GM23338 (cell line): ENCODE results near the gene INO80B. TPM values are rescaled to one million over a fixed set of nuclear protein-coding genes. Genes with fewer than 3 reads are reported as not detected.

Source experiments
- ATAC-seq: fragments of 200-7000 bp; cut with Tn5 transposase; 3 replicates; pipeline ENCODE4 v1.9.1; 2020
- DNase-seq: peaks from one replicate; pipeline ENCODE4 v3.0.0-alpha.2; 2015; ENCODE audit warnings: low spot score
- H2AFZ ChIP-seq: fragments of 200-600 bp; sonication (generic); 2 replicates; pipeline ENCODE4 v1.8.0; 2016; ENCODE audit warnings: antibody characterized with exemption, mild to moderate bottlenecking, moderate library complexity
- H3F3A ChIP-seq: fragments of 200-600 bp; sonication (generic); replicated peaks from 2 replicates; pipeline ENCODE4 v1.8.0; 2017; ENCODE audit warnings: antibody characterized with exemption, mixed run types, low read depth
- H3K27ac ChIP-seq: fragments of 200-600 bp; sonication (generic); 2 replicates; pipeline ENCODE4 v1.6.1; 2016; ENCODE audit warnings: low read depth
- H3K27me3 ChIP-seq: fragments of 200-600 bp; sonication (generic); 2 replicates; pipeline ENCODE4 v1.8.0; 2016; ENCODE audit warnings: mild to moderate bottlenecking, mixed run types, moderate library complexity; ENCODE audit not compliant: insufficient read depth
- H3K36me3 ChIP-seq: fragments of 200-600 bp; sonication (generic); 2 replicates; pipeline ENCODE4 v1.8.0; 2016; ENCODE audit warnings: mild to moderate bottlenecking; ENCODE audit not compliant: insufficient read depth
- H3K4me1 ChIP-seq: fragments of 200-600 bp; sonication (generic); 2 replicates; pipeline ENCODE4 v1.8.0; 2016; ENCODE audit warnings: mild to moderate bottlenecking, moderate library complexity; ENCODE audit not compliant: insufficient read depth
- H3K4me2 ChIP-seq: fragments of 200-600 bp; sonication (generic); 2 replicates; pipeline ENCODE4 v1.7.1; 2017; ENCODE audit warnings: mixed run types
- H3K4me3 ChIP-seq: fragments of 200-600 bp; sonication (generic); 2 replicates; pipeline ENCODE4 v1.6.1; 2016; ENCODE audit warnings: mixed run types
- H3K79me2 ChIP-seq: fragments of 200-600 bp; sonication (generic); replicated peaks from 2 replicates; pipeline ENCODE4 v1.8.0; 2017; ENCODE audit warnings: mild to moderate bottlenecking; ENCODE audit not compliant: insufficient read depth
- H3K9me2 ChIP-seq: fragments of 200-600 bp; sonication (generic); 2 replicates; pipeline ENCODE4 v1.8.0; 2017; ENCODE audit not compliant: insufficient read depth
- H4K20me1 ChIP-seq: fragments of 200-600 bp; sonication (generic); replicated peaks from 2 replicates; pipeline ENCODE4 v1.8.0; 2017; ENCODE audit warnings: mild to moderate bottlenecking; ENCODE audit not compliant: insufficient read depth
- H3K27ac Mint-ChIP-seq: 2 replicates; pipeline ENCODE4 v1.8.0; 2020; ENCODE audit warnings: inconsistent platforms, mild to moderate bottlenecking, moderate library complexity, mixed read lengths
- H3K27me3 Mint-ChIP-seq: 3 replicates; pipeline ENCODE4 v1.8.0; 2022; ENCODE audit warnings: low read depth, mild to moderate bottlenecking, moderate library complexity, mixed read lengths, inconsistent platforms; ENCODE audit not compliant: insufficient read depth, poor library complexity
- H3K36me3 Mint-ChIP-seq: 3 replicates; pipeline ENCODE4 v1.8.0; 2021; ENCODE audit warnings: low read depth, mild to moderate bottlenecking, inconsistent platforms, moderate library complexity, mixed read lengths
- H3K4me1 Mint-ChIP-seq: 3 replicates; pipeline ENCODE4 v1.8.0; 2020; ENCODE audit warnings: mild to moderate bottlenecking, inconsistent platforms, mixed read lengths
- H3K4me3 Mint-ChIP-seq: 3 replicates; pipeline ENCODE4 v1.8.0; 2021; ENCODE audit warnings: moderate library complexity, mild to moderate bottlenecking, inconsistent platforms, mixed read lengths
- H3K9me3 Mint-ChIP-seq: 3 replicates; pipeline ENCODE4 v1.8.0; 2020; ENCODE audit warnings: moderate library complexity, mild to moderate bottlenecking, inconsistent platforms, mixed read lengths
- CREB1 ChIP-seq: fragments of 250-450 bp; sonication (Bioruptor Pico); IDR thresholded peaks from 2 replicates; pipeline ENCODE4 v1.5.0; 2020; ENCODE audit warnings: low read depth, mild to moderate bottlenecking, moderate library complexity
- EZH2 ChIP-seq: fragments of 200-600 bp; sonication (generic); IDR thresholded peaks from one replicate; pipeline ENCODE4 v1.8.0; 2017; ENCODE audit warnings: antibody characterized with exemption, mild to moderate bottlenecking, low read depth; ENCODE audit not compliant: unreplicated experiment
- EZH2phosphoT487 ChIP-seq: fragments of 200-600 bp; sonication (generic); IDR thresholded peaks from one replicate; pipeline ENCODE4 v1.8.1; 2018; ENCODE audit warnings: antibody characterized with exemption; ENCODE audit not compliant: unreplicated experiment
- JUNB ChIP-seq: IDR thresholded peaks from one replicate; pipeline ENCODE4 v1.6.1; 2016; ENCODE audit warnings: antibody characterized with exemption; ENCODE audit not compliant: unreplicated experiment
- NANOG ChIP-seq: IDR thresholded peaks from 2 replicates; pipeline ENCODE4 v1.6.1; 2016; ENCODE audit warnings: antibody characterized with exemption, borderline replicate concordance
- POLR2AphosphoS5 ChIP-seq: IDR thresholded peaks from 2 replicates; pipeline ENCODE4 v1.6.1; 2016; ENCODE audit warnings: antibody characterized with exemption, low read depth
- STAT1 ChIP-seq: IDR thresholded peaks from one replicate; pipeline ENCODE4 v1.6.1; 2016; ENCODE audit warnings: antibody characterized with exemption; ENCODE audit not compliant: unreplicated experiment
- ZNF114 ChIP-seq: fragments of 250-450 bp; sonication (Bioruptor Pico); IDR thresholded peaks from 2 replicates; pipeline ENCODE4 v1.5.0; 2020; ENCODE audit warnings: mild to moderate bottlenecking, moderate library complexity
- ZNF331 ChIP-seq: fragments of 250-450 bp; sonication (Bioruptor Pico); IDR thresholded peaks from 2 replicates; pipeline ENCODE4 v1.5.0; 2020; ENCODE audit warnings: low read depth, mild to moderate bottlenecking, moderate library complexity
- polyA plus RNA-seq: library from polyadenylated mRNA; unstranded; fragments of >200 nt; fragmentation: Nextera tagmentation; extraction: Ambion mirVana; gene quantifications from 2 replicates; pipeline ENCODE4 v1.2.1, GENCODE V29; 2016
- total RNA-seq: library from RNA; depleted of rRNA; stranded (reverse); fragments of >200 nt; shearing (Covaris generic); gene quantifications from 2 replicates; pipeline ENCODE4 v1.2.3, GENCODE V29; 2014
- TF ChIP-seq, protein P1 (sequence below): IDR thresholded peaks from one replicate; pipeline ENCODE4 v1.6.1; 2018; ENCODE audit warnings: antibody characterized with exemption; ENCODE audit not compliant: unreplicated experiment
- TF ChIP-seq, protein P2 (sequence below), 2 experiments: fragments of 200-600 bp in 1 of 2; sonication (generic) in 1 of 2; conservative IDR thresholded peaks; 2 replicates each; pipeline versions ENCODE4 v1.5.1 to v1.6.1; 2016 to 2017; ENCODE audit warnings: antibody characterized with exemption in 2 of 2, low read depth in 2 of 2, mild to moderate bottlenecking in 2 of 2, moderate library complexity in 1 of 2
- TF ChIP-seq, protein P3 (sequence below): fragments of 250-450 bp; sonication (Bioruptor Pico); IDR thresholded peaks from 2 replicates; pipeline ENCODE4 v1.5.0; 2020; ENCODE audit warnings: mild to moderate bottlenecking, moderate library complexity
- TF ChIP-seq, protein P4 (sequence below): IDR thresholded peaks from 2 replicates; pipeline ENCODE4 v1.6.1; 2016; ENCODE audit warnings: antibody characterized with exemption

The INO80B gene
- total and polyA plus RNA-seq, 2 experiments from 2014 or later = 5.1 to 21.8 TPM

DNA sequence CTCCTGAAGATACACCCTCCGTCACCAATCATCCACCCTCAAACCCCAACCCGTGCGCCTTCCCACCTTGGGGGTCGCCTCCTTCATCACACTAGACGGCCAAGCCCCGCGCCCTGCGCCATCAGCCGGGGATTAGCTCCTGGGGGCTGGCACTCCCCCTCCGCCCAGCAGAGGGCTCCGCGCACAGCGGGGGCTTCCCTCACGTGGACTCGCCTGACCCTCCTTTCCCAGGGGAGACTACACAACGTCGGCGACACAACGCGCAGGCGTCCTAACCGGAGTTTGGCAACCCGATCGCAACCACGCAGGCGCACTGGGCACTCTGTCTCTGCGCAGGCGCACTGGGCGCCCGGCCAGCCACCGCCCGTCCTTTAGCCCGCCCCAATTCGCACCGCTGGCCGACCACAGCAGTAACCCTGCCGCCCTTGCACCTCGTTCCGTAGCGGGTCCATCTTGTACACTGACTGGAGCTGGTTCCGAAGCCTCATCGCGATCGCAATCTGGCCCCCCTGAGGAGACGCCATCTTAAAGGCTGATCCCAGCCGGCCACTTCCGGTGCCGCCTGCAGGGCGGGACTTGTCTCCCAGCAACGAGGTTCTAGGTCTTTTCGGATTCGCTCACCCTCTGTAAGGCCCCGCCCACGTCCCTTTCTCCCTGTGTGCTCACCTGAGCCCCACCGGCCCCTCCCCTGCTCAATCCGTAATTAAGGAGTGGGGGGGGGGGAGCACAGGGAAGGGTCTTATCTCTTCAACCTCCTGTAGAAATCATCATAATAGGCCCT is 52.4 kb downstream of the INO80B start, which contains the start of gene PCGF1:
PCGF1 (minus strand) TSS at position 551 of the 781 bp plus-strand sequence; CDS start at position 524, 27 bp downstream.
- peaks cover 96% of the 10 kb centered on the region for H3K27me3 Mint-ChIP-seq
- H3K27me3 ChIP-seq = peaks cover 92% of the 10 kb centered on the region

More for the DNA sequence above, 52.4 kb downstream of the INO80B start, which contains the start of gene PCGF1:
- peak; percentile 78 for ATAC-seq
- H3F3A ChIP-seq = peaks cover 11% of the 10 kb centered on the region
- H3K27ac Mint-ChIP-seq = peak within 1 kb of the TSS; percentile 99
- peaks cover 3% of the 10 kb centered on the region for H4K20me1 ChIP-seq
- peak within 1 kb of the TSS; percentile 86 for H3K4me2 ChIP-seq
- no peaks in the 10 kb centered on the region for H3K9me2 ChIP-seq
- peaks cover 8% of the 10 kb centered on the region for H3K79me2 ChIP-seq
- H2AFZ ChIP-seq = peak within 1 kb of the TSS; percentile 94
- H3K4me3 Mint-ChIP-seq = peak within 1 kb of the TSS; percentile 98
- H3K27ac ChIP-seq = peak within 1 kb of the TSS; percentile 91
- peaks cover 8% of the 10 kb centered on the region for H3K9me3 Mint-ChIP-seq
- DNase-seq = peak; percentile 100
- peaks cover 21% of the 10 kb centered on the region for H3K4me1 ChIP-seq
- peak within 1 kb of the TSS; percentile 79 for H3K4me3 ChIP-seq
- peaks cover 7% of the 10 kb centered on the region; the same call in 1 of the 2 replicates for H3K36me3 ChIP-seq
- TF ChIP-seq JUNB = no peak
- TF ChIP-seq POLR2AphosphoS5 = peak; percentile 48
- TF ChIP-seq STAT1 = no peak
- TF ChIP-seq EZH2 = no peak
- TF ChIP-seq ZNF114 (CRISPR knock-in tag) = no peak
- TF ChIP-seq ZNF331 = no peak
- TF ChIP-seq NANOG = no peak
- TF ChIP-seq, protein P1, sequence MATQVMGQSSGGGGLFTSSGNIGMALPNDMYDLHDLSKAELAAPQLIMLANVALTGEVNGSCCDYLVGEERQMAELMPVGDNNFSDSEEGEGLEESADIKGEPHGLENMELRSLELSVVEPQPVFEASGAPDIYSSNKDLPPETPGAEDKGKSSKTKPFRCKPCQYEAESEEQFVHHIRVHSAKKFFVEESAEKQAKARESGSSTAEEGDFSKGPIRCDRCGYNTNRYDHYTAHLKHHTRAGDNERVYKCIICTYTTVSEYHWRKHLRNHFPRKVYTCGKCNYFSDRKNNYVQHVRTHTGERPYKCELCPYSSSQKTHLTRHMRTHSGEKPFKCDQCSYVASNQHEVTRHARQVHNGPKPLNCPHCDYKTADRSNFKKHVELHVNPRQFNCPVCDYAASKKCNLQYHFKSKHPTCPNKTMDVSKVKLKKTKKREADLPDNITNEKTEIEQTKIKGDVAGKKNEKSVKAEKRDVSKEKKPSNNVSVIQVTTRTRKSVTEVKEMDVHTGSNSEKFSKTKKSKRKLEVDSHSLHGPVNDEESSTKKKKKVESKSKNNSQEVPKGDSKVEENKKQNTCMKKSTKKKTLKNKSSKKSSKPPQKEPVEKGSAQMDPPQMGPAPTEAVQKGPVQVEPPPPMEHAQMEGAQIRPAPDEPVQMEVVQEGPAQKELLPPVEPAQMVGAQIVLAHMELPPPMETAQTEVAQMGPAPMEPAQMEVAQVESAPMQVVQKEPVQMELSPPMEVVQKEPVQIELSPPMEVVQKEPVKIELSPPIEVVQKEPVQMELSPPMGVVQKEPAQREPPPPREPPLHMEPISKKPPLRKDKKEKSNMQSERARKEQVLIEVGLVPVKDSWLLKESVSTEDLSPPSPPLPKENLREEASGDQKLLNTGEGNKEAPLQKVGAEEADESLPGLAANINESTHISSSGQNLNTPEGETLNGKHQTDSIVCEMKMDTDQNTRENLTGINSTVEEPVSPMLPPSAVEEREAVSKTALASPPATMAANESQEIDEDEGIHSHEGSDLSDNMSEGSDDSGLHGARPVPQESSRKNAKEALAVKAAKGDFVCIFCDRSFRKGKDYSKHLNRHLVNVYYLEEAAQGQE = no peak
- no peak for TF ChIP-seq EZH2phosphoT487
- TF ChIP-seq, protein P2, sequence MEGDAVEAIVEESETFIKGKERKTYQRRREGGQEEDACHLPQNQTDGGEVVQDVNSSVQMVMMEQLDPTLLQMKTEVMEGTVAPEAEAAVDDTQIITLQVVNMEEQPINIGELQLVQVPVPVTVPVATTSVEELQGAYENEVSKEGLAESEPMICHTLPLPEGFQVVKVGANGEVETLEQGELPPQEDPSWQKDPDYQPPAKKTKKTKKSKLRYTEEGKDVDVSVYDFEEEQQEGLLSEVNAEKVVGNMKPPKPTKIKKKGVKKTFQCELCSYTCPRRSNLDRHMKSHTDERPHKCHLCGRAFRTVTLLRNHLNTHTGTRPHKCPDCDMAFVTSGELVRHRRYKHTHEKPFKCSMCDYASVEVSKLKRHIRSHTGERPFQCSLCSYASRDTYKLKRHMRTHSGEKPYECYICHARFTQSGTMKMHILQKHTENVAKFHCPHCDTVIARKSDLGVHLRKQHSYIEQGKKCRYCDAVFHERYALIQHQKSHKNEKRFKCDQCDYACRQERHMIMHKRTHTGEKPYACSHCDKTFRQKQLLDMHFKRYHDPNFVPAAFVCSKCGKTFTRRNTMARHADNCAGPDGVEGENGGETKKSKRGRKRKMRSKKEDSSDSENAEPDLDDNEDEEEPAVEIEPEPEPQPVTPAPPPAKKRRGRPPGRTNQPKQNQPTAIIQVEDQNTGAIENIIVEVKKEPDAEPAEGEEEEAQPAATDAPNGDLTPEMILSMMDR (conservative IDR thresholded peaks at IDR 0.05; ENCODE audit: low read depth in 2 of 2) = peak; percentile 37 to 77
- TF ChIP-seq, protein P3, sequence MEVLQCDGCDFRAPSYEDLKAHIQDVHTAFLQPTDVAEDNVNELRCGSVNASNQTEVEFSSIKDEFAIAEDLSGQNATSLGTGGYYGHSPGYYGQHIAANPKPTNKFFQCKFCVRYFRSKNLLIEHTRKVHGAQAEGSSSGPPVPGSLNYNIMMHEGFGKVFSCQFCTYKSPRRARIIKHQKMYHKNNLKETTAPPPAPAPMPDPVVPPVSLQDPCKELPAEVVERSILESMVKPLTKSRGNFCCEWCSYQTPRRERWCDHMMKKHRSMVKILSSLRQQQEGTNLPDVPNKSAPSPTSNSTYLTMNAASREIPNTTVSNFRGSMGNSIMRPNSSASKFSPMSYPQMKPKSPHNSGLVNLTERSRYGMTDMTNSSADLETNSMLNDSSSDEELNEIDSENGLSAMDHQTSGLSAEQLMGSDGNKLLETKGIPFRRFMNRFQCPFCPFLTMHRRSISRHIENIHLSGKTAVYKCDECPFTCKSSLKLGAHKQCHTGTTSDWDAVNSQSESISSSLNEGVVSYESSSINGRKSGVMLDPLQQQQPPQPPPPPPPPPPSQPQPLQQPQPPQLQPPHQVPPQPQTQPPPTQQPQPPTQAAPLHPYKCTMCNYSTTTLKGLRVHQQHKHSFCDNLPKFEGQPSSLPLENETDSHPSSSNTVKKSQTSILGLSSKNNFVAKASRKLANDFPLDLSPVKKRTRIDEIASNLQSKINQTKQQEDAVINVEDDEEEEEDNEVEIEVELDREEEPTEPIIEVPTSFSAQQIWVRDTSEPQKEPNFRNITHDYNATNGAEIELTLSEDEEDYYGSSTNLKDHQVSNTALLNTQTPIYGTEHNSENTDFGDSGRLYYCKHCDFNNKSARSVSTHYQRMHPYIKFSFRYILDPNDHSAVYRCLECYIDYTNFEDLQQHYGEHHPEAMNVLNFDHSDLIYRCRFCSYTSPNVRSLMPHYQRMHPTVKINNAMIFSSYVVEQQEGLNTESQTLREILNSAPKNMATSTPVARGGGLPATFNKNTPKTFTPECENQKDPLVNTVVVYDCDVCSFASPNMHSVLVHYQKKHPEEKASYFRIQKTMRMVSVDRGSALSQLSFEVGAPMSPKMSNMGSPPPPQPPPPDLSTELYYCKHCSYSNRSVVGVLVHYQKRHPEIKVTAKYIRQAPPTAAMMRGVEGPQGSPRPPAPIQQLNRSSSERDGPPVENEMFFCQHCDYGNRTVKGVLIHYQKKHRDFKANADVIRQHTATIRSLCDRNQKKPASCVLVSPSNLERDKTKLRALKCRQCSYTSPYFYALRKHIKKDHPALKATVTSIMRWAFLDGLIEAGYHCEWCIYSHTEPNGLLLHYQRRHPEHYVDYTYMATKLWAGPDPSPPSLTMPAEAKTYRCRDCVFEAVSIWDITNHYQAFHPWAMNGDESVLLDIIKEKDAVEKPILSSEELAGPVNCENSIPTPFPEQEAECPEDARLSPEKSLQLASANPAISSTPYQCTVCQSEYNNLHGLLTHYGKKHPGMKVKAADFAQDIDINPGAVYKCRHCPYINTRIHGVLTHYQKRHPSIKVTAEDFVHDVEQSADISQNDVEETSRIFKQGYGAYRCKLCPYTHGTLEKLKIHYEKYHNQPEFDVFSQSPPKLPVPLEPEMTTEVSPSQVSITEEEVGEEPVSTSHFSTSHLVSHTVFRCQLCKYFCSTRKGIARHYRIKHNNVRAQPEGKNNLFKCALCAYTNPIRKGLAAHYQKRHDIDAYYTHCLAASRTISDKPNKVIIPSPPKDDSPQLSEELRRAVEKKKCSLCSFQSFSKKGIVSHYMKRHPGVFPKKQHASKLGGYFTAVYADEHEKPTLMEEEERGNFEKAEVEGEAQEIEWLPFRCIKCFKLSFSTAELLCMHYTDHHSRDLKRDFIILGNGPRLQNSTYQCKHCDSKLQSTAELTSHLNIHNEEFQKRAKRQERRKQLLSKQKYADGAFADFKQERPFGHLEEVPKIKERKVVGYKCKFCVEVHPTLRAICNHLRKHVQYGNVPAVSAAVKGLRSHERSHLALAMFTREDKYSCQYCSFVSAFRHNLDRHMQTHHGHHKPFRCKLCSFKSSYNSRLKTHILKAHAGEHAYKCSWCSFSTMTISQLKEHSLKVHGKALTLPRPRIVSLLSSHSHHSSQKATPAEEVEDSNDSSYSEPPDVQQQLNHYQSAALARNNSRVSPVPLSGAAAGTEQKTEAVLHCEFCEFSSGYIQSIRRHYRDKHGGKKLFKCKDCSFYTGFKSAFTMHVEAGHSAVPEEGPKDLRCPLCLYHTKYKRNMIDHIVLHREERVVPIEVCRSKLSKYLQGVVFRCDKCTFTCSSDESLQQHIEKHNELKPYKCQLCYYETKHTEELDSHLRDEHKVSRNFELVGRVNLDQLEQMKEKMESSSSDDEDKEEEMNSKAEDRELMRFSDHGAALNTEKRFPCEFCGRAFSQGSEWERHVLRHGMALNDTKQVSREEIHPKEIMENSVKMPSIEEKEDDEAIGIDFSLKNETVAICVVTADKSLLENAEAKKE (CRISPR knock-in tag) = no peak
- TF ChIP-seq CREB1 (CRISPR knock-in tag) = 0 out of 2 replicates have a peak, but pooled peaks have one; percentile 49
- TF ChIP-seq, protein P4, sequence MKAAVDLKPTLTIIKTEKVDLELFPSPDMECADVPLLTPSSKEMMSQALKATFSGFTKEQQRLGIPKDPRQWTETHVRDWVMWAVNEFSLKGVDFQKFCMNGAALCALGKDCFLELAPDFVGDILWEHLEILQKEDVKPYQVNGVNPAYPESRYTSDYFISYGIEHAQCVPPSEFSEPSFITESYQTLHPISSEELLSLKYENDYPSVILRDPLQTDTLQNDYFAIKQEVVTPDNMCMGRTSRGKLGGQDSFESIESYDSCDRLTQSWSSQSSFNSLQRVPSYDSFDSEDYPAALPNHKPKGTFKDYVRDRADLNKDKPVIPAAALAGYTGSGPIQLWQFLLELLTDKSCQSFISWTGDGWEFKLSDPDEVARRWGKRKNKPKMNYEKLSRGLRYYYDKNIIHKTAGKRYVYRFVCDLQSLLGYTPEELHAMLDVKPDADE = peak; percentile 49; the same call in 1 of the 2 replicates
- H3K4me1 Mint-ChIP-seq = peaks cover 31% of the 10 kb centered on the region
- H3K36me3 Mint-ChIP-seq = peaks cover 28% of the 10 kb centered on the region
